ENCODE data around the gene EFHC1. TPM values are rescaled to one million over a fixed set of nuclear protein-coding genes. Genes with fewer than 3 reads are reported as not detected.
"Not testable (repeated sequence)": the region's sequence is repeated elsewhere in the genome, so short reads cannot be mapped to it uniquely, and the experiment has no call there.

Gene EFHC1
- total RNA-seq, 1 experiment from 2014 or later: 13.2 TPM

DNA sequence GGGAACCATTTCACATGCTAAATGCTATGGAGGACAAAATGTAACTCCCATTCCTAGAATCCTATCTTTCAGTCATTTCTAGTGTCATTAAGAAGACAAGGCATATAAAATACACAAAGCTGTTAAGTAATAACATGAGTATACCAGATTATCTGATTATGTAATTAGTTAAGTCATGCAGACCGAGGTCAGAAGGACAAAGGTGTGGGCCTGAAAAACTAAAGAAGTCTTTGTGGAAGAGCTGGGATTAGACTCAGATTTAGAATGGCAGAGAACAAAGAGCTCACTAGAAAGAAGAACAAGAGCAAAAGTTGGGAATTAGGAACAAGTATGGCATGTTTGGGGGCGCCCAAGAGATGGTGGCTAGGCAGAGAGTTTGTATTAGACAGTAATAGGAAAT is 37.0 kb downstream of the EFHC1 start:
- Mint-ChIP-seq H3K4me3 (no peak overlapping the region), H3K4me1 (peaks cover 8 to 9% of the 10 kb centered on the region in 2 experiments), H3K9me3 (peaks cover 0 to 3% of the 10 kb centered on the region in 2 experiments; a peak in 2 of 5 replicates), H3K36me3 (ENCODE audit: insufficient read depth in 1 of 3, low read depth in 3 of 3) (peaks cover 0 to 10% (median 1%) of the 10 kb centered on the region in 3 experiments; a peak in 2 of 7 replicates), H3K27ac (no peak overlapping the region), H3K27me3 (ENCODE audit: low read depth) (no peaks in the 10 kb centered on the region)
- Histone ChIP-seq H2BK120ac (ENCODE audit: low read depth, low read length, poor library complexity, severe bottlenecking) (no peak overlapping the region), H4K91ac (ENCODE audit: insufficient read length, low read depth, low read length) (no peak overlapping the region), H2BK12ac (ENCODE audit: insufficient read length, low read depth, low read length) (no peak overlapping the region), H3K18ac (ENCODE audit: insufficient read length, low read depth, low read length) (no peak overlapping the region), H2BK20ac (ENCODE audit: low read depth, low read length, poor library complexity, severe bottlenecking) (no peak overlapping the region), H4K8ac (replicated peaks; ENCODE audit: insufficient read length, low read depth, low read length) (no peak overlapping the region), H2AK5ac (ENCODE audit: insufficient read length, low read length) (no peak overlapping the region), H3K79me1 (ENCODE audit: insufficient read depth, low read depth, low read length, poor library complexity, severe bottlenecking) (no peaks in the 10 kb centered on the region), H3K4me2 (ENCODE audit: insufficient read depth, insufficient read length, low read length) (no peak overlapping the region), H3K9me3 (ENCODE audit: control insufficient read depth, low read depth, low read length) (no peaks in the 10 kb centered on the region), H3K14ac (ENCODE audit: insufficient read depth, low read length) (no peak overlapping the region), H3K79me2 (ENCODE audit: insufficient read depth, low read length) (no peaks in the 10 kb centered on the region), H4K5ac (ENCODE audit: insufficient read length, low read depth, low read length) (no peak overlapping the region), H2AFZ (ENCODE audit: low read length) (no peak overlapping the region), H2BK15ac (ENCODE audit: low read depth, low read length) (no peak overlapping the region), H3K4me1 (ENCODE audit: insufficient read depth, low read length) (no peaks in the 10 kb centered on the region), H2BK5ac (ENCODE audit: insufficient read length, low read length) (no peak overlapping the region), H3K4ac (ENCODE audit: low read depth, low read length) (no peak overlapping the region), H3K23ac (ENCODE audit: insufficient read length, low read depth, low read length) (no peak overlapping the region), H4K20me1 (ENCODE audit: control insufficient read depth, insufficient read depth, insufficient read length) (no peaks in the 10 kb centered on the region), H3K56ac (ENCODE audit: insufficient read length, low read depth, low read length) (no peak overlapping the region), H3K23me2 (ENCODE audit: insufficient read length, low read depth, low read length, poor library complexity, severe bottlenecking) (no peaks in the 10 kb centered on the region), H3K9ac (ENCODE audit: extremely low read depth, insufficient read length, low read length) (no peak overlapping the region), H3K27ac (ENCODE audit: insufficient read length, low read depth, low read length) (no peak overlapping the region), H3K27me3 (ENCODE audit: insufficient read depth, low read length) (no peaks in the 10 kb centered on the region), H3T11ph (ENCODE audit: low read length) (no peak overlapping the region)
- TF ChIP-seq, protein P1, sequence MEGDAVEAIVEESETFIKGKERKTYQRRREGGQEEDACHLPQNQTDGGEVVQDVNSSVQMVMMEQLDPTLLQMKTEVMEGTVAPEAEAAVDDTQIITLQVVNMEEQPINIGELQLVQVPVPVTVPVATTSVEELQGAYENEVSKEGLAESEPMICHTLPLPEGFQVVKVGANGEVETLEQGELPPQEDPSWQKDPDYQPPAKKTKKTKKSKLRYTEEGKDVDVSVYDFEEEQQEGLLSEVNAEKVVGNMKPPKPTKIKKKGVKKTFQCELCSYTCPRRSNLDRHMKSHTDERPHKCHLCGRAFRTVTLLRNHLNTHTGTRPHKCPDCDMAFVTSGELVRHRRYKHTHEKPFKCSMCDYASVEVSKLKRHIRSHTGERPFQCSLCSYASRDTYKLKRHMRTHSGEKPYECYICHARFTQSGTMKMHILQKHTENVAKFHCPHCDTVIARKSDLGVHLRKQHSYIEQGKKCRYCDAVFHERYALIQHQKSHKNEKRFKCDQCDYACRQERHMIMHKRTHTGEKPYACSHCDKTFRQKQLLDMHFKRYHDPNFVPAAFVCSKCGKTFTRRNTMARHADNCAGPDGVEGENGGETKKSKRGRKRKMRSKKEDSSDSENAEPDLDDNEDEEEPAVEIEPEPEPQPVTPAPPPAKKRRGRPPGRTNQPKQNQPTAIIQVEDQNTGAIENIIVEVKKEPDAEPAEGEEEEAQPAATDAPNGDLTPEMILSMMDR (conservative IDR thresholded peaks at IDR 0.05): no peak
- no peak for DNase-seq
- no CpG with 5 or more reads among the region's 2 CpGs for whole genome bisulfite sequencing (ENCODE audit: extremely low coverage, insufficient read length, low lambda C conversion rate)

DNA sequence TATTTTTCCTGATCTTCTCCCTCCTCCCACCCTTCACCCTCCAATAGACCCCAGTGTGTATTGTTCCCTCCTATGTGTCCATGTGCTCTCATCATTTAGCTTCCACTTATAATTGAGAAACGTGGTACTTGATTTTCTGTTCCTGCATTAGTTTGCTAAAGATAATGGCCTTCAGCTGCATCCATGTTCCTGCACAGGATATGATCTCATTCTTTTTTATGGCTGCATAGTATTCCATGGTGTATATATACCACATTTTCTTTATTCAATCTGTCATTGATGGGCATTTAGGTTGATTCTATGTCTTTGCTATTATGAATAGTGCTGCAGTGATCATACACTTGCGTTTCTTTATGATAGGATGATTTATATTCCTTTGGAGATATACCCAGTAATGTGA is 41.1 kb downstream of the EFHC1 start:
- H3K79me1 ChIP-seq (ENCODE audit: insufficient read depth, low read depth, low read length, poor library complexity, severe bottlenecking); H3K36me3 Mint-ChIP-seq (ENCODE audit: insufficient read depth in 1 of 3, low read depth in 3 of 3); H2BK12ac ChIP-seq (ENCODE audit: insufficient read length, low read depth, low read length); H2BK15ac ChIP-seq (ENCODE audit: low read depth, low read length); H3K23ac ChIP-seq (ENCODE audit: insufficient read length, low read depth, low read length); H3K9ac ChIP-seq (ENCODE audit: extremely low read depth, insufficient read length, low read length); H3K27me3 Mint-ChIP-seq (ENCODE audit: low read depth); H3K9me3 Mint-ChIP-seq; H3K4me2 ChIP-seq (ENCODE audit: insufficient read depth, insufficient read length, low read length); H4K8ac ChIP-seq (replicated peaks; ENCODE audit: insufficient read length, low read depth, low read length); H3K14ac ChIP-seq (ENCODE audit: insufficient read depth, low read length); H3K23me2 ChIP-seq (ENCODE audit: insufficient read length, low read depth, low read length, poor library complexity, severe bottlenecking); H3K9me3 ChIP-seq (ENCODE audit: control insufficient read depth, low read depth, low read length); H3K27me3 ChIP-seq (ENCODE audit: insufficient read depth, low read length); H3K4ac ChIP-seq (ENCODE audit: low read depth, low read length); H2AK5ac ChIP-seq (ENCODE audit: insufficient read length, low read length); DNase-seq; H4K5ac ChIP-seq (ENCODE audit: insufficient read length, low read depth, low read length); H3K56ac ChIP-seq (ENCODE audit: insufficient read length, low read depth, low read length); H3K27ac Mint-ChIP-seq; H3K4me1 Mint-ChIP-seq; H4K91ac ChIP-seq (ENCODE audit: insufficient read length, low read depth, low read length); H3K27ac ChIP-seq (ENCODE audit: insufficient read length, low read depth, low read length); H3K79me2 ChIP-seq (ENCODE audit: insufficient read depth, low read length); H2AFZ ChIP-seq (ENCODE audit: low read length); H3K4me1 ChIP-seq (ENCODE audit: insufficient read depth, low read length); H3K4me3 Mint-ChIP-seq; H4K20me1 ChIP-seq (ENCODE audit: control insufficient read depth, insufficient read depth, insufficient read length); H2BK20ac ChIP-seq (ENCODE audit: low read depth, low read length, poor library complexity, severe bottlenecking); H2BK5ac ChIP-seq (ENCODE audit: insufficient read length, low read length); H3K18ac ChIP-seq (ENCODE audit: insufficient read length, low read depth, low read length); H3T11ph ChIP-seq (ENCODE audit: low read length); H2BK120ac ChIP-seq (ENCODE audit: low read depth, low read length, poor library complexity, severe bottlenecking): not testable (repeated sequence)
- no CpG with 5 or more reads among the region's 2 CpGs for WGBS (ENCODE audit: extremely low coverage, insufficient read length, low lambda C conversion rate)

All from H9 (cell line).